ENCODE measurements around the gene RSU1.

The RSU1 gene

DNA sequence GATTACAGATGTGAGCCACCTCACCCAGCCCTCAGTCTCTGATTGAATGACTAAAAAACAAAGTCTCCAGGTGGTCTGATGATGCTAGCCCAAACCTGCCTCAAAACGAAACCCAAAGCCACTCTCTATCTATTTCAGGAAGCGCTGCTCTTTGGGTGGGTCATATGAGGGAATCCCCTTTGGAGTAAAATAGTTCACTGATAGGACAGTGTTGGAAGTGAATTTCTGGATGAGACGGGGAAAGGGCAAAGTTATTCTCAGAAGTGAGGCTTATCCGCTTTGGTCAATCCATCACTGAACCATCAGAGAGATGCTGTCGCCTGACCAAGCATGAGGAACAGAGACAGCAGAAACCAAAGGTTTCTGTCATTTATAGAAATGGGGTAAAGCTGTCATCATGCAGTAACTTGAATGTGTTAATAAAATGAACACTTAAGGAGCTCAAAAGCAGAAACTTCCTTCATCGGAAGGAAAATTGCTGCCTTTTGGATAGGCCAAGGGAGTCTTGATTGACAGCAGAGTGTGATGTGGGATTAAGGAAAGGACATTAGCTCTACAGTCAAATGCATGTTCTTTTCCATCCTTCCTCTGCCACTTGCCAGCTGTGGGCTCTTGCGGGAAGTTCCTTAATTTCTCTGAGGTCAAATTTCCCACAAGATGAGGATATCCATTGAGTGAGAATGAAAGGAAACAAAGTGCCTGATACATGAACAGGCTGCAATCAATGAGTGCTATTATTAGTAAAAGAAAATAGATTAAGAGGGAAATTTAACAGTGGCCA lies 230.7 kb downstream of the RSU1 start:
- no peak for DNase-seq

DNA sequence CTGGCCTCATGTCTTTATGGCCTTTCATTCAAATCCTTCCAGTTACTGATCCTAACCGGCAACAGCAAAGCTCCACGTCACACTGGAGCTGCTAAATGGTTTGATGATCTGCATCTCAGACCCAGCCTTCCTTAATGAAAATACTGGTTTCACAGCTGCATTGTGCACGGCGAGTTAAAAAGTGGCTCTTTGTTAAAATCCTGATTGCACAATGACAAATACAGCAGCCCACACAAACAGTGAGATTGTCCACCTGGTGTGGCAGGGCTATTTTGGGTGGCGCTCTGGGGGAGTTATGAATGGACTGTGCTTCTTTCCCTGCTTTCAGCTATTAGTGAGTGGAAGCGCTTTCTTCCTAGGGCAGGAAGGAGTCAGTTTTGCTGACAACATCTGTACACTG lies 232.1 kb downstream of the RSU1 start:
- no peak for DNase-seq

DNA sequence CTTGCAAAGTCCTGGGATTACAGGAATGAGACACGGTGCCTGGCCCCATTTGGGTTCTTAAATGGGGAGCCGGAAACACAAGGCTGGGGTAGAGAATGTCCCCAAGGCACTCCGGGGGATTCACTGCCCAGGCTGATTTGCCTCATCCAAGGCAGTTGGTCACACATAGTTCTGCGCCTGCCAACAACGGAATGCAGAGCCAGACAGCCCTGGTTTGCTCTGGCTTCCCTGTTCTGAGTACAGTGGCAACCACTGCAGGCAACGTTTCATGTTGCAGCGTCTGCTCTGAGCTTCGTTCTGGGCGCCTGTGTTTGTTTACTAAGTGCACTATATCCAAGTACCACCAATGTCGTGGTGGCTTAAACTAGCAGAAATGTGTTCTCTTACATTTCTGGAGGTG lies 233.8 kb downstream of the RSU1 start:
- DNase-seq = no peak

- DNase-seq = no peak
Observed at GRCh38 chr10:16581202-16581601, 236.0 kb downstream of the RSU1 start.

GRCh38 chr10:16570731-16571130 lies 246.5 kb downstream of the RSU1 start:
- no peak for DNase-seq

DNA sequence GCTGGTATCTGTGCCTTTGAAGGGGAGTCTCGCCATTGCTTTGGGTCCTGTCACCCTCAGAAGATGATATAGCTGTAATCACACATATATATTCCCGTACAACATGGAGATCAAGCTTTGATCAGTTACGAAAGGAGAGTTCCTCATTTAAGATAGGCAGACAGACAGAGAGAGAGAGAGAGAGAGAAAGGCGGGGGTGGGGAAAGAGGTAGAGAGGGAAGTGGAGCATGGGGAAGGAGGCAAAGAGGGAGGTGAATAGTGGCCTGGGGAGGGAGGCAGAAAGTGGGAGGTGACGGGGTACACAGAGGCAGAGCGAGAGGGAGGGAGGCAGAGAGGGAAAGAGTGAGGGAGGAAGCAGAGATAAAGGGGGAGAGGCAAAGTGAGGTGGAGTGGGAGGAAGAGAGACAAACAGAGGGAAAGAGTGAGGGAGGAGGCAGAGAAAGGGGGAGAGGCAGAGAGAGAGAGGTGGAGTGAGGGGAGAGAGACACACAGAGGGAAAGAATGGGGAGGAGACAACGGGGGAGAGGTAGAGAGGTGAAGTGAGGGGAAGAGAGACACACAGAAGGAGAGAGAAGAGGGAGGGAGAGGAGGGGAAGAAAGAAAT lies 250.9 kb downstream of the RSU1 start:
- DNase-seq = no peak

DNA sequence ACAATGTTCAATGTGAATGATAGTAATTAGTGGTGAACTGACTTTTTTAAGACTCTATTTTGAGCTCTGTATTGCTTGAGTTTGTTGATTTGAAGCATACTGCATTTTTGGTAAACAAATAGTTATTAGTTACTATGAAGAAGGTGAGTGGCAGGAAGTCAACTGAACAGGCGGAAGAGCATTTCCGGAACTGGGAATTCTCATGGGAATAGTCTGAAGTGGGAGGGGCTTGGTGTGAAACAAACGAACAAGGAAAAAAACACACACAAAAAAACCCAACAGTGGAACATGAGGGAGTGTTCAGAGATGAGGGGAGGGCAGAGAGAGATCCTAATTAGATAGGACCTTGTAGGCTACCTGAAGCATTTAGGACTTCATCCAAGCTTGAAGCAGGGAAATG lies 251.6 kb downstream of the RSU1 start:
- DNase-seq = no peak

DNA sequence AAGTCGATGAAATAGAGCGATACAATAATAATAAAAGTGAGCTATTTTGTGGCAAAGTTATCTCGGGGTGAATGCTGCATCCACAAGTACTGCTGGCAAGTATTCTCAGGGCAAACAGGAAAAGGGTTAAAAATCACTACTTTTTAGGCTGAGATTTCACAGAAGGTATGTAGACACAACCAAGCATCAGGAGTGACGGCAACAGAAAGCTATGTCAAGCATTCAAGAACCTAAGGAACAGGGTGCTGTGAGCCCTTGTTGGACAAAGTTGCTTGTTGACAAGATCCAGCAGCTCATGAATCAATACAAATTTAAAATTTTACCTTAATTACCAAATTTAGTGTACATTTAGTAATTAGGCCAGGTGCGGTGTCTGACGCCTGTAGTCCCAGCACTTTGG lies 254.3 kb downstream of the RSU1 start:
- DNase-seq = no peak

GRCh38 chr10:16559236-16559773 lies 257.9 kb downstream of the RSU1 start:
- DNase-seq = no peak

DNA sequence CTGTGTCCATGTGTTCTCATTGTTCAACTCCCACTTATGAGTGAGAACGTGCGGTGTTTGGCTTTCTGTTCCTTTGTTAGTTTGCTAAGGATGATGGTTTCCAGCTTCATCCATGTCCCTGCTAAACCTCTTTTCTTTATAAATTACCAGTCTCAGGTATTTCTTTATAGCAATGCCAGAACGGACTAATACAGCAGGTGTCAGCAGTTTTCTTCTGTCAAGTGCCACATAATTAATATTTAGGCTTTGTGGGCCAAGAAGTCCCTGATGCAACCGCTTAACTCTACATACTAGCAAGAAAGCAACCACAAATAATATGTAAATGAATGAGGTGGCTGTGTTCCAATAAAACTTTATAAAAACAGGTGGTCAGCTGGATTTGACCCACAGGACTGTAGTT lies 269.3 kb downstream of the RSU1 start:
- no peak for DNase-seq

DNA sequence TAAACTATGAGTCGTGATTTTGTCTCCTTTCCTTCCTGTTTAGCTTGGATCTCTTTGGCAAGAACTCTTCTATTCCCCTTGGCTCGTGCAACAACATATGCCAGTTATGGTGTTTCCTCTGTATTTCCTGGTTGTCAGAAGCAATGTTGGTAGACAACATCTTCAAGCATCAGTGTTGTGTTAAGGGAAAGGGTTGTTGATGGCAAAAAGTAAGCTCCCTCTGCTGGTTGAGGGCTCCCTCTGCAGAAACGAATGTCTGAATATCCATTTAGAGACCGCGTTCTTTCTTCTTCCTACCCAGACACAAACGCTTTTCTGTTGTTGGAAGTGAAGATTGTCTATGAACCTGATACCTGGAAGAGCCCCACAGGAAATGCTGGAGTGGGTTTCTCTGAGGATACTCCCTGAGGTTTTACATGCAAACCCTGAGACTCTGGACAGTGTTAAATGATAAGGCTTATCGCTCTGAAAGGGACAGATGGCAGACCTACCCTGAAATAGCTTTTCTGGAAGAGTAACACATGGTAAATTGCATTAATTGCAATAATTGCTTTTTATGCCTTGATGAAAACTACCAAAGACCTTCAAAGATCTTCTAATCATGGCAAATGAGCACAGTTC lies 272.0 kb downstream of the RSU1 start:
- no peak for DNase-seq

DNA sequence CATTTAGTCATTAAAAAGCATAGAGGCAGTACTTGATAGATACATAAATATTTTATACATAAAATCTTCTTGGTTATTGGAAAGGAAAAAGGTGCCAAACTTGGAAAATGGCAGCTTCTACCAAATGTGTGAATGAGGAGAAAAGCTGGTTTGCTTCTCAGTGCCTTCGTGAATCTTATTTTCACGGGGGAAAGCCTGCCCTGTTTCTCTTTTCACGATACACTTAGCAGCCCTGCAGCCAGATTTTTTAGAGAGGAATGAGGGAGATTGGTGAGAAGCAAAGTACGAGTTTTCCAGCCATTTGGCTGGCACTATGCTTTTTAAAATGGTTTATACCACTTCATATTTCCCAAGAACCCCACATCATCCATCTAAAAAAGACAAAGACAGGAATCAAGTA lies 272.6 kb downstream of the RSU1 start:
- DNase-seq = no peak

- no peak for DNase-seq
Observed at GRCh38 chr10:16544099-16544498, 273.1 kb downstream of the RSU1 start.

All from left hindlimb (tissue), 1 donor.